PC-3 (cell line): ENCODE data around the gene RAD23A.

Experiments
- EZH2 ChIP-seq: fragments of 300-600 bp; sonication (generic); IDR thresholded peaks from one replicate; pipeline ENCODE4 v1.6.1; 2017; ENCODE audit warnings: antibody characterized with exemption, mild to moderate bottlenecking, low read length; ENCODE audit not compliant: unreplicated experiment
- EZH2phosphoT487 ChIP-seq: fragments of 300-600 bp; sonication (generic); IDR thresholded peaks from 2 replicates; pipeline ENCODE4 v1.6.1; 2018; ENCODE audit warnings: mild to moderate bottlenecking, antibody characterized with exemption, low read length, borderline replicate concordance
- TF ChIP-seq, protein P1 (sequence below): fragments of 300-600 bp; sonication (generic); conservative IDR thresholded peaks from 2 replicates; pipeline ENCODE4 v1.5.1; 2017; ENCODE audit warnings: antibody characterized with exemption, low read depth, mild to moderate bottlenecking, low read length

- TF ChIP-seq EZH2 (no peak), EZH2phosphoT487 (no peak)
- TF ChIP-seq, protein P1, sequence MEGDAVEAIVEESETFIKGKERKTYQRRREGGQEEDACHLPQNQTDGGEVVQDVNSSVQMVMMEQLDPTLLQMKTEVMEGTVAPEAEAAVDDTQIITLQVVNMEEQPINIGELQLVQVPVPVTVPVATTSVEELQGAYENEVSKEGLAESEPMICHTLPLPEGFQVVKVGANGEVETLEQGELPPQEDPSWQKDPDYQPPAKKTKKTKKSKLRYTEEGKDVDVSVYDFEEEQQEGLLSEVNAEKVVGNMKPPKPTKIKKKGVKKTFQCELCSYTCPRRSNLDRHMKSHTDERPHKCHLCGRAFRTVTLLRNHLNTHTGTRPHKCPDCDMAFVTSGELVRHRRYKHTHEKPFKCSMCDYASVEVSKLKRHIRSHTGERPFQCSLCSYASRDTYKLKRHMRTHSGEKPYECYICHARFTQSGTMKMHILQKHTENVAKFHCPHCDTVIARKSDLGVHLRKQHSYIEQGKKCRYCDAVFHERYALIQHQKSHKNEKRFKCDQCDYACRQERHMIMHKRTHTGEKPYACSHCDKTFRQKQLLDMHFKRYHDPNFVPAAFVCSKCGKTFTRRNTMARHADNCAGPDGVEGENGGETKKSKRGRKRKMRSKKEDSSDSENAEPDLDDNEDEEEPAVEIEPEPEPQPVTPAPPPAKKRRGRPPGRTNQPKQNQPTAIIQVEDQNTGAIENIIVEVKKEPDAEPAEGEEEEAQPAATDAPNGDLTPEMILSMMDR = no peak
These were observed 20.9 kb upstream of the RAD23A start for GRCh38 chr19:12924621-12925310.
